ENCODE measurements around the gene FXR2.

The FXR2 gene

GRCh38 chr17:7614425-7615264 is at the start of gene FXR2:
Gene FXR2, minus strand, starts transcription at chr17:7614897. Its CDS starts 365 bp downstream, at chr17:7614532.
- Histone ChIP-seq H3K4me3 (ENCODE audit: low read length) (peak within 1 kb of the TSS; percentile 97), H3K9ac (ENCODE audit: low read length) (peak within 1 kb of the TSS; percentile 98), H3K27me3 (replicated peaks; ENCODE audit: control insufficient read depth, insufficient read depth, low read length) (no peaks in the 10 kb centered on the region), H3K36me3 (ENCODE audit: control insufficient read depth, insufficient read depth, low read length, severe bottlenecking) (peaks cover 14% of the 10 kb centered on the region), H3K9me3 (ENCODE audit: control insufficient read depth, low read length) (no peaks in the 10 kb centered on the region), H3K4me1 (ENCODE audit: control insufficient read depth, insufficient read depth, low read length) (peaks cover 34% of the 10 kb centered on the region)
- peak; percentile 100 for DNase-seq (ENCODE audit: low read depth)

GRCh38 chr17:7656958-7657609 is 42.4 kb upstream of the FXR2 start:
- H3K9me3 ChIP-seq (ENCODE audit: control insufficient read depth, low read length): no peaks in the 10 kb centered on the region
- DNase-seq (ENCODE audit: low read depth): no peak
- no peaks in the 10 kb centered on the region for H3K36me3 ChIP-seq (ENCODE audit: control insufficient read depth, insufficient read depth, low read length, severe bottlenecking)
- peaks cover 22% of the 10 kb centered on the region for H3K27me3 ChIP-seq (replicated peaks; ENCODE audit: control insufficient read depth, insufficient read depth, low read length)
- no peaks in the 10 kb centered on the region for H3K4me1 ChIP-seq (ENCODE audit: control insufficient read depth, insufficient read depth, low read length)
- no peak overlapping the region for H3K4me3 ChIP-seq (ENCODE audit: low read length)
- no peak overlapping the region for H3K9ac ChIP-seq (ENCODE audit: low read length)

GRCh38 chr17:7655541-7655840 is 40.8 kb upstream of the FXR2 start:
- Histone ChIP-seq H3K4me1 (ENCODE audit: control insufficient read depth, insufficient read depth, low read length) (peaks cover 7% of the 10 kb centered on the region), H3K27me3 (replicated peaks; ENCODE audit: control insufficient read depth, insufficient read depth, low read length) (peaks cover 33% of the 10 kb centered on the region), H3K9me3 (ENCODE audit: control insufficient read depth, low read length) (no peaks in the 10 kb centered on the region), H3K36me3 (ENCODE audit: control insufficient read depth, insufficient read depth, low read length, severe bottlenecking) (no peaks in the 10 kb centered on the region), H3K9ac (ENCODE audit: low read length) (no peak overlapping the region), H3K4me3 (ENCODE audit: low read length) (no peak overlapping the region)
- DNase-seq (ENCODE audit: low read depth): no peak

DNA sequence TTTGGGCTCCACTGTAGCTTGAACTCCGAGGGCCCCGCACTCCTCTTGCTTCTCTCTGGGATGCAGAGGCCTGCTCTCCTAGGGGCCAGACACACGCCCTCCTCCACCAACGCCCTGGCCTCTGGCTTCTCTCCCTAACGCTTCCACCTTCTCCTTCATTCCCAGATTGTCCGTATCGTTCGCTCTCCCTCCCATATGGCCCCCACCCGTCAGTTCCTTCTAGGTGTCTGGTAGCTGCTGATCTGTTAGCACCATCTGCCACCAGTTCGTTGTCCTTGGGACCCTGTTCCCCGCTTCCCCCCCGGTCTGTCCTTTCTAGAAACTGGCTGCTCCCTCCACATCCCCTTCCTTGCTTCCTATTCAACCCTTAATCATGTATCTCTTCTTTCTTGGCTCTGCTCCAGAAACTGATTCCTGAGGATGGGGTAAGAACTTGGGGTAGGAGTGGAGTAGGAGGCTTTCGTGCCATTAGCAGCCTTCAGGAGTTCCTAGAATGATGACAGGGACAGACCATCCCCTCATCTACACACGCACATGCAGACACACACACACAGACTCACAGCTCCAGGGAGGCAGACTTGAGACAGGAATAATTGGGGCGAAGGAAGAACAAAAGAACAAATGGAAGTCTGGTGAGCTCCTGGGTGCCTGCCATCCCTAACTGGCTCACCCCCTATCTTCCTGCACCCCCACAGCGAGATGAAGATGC is 40.3 kb upstream of the FXR2 start:
- Histone ChIP-seq H3K27me3 (replicated peaks; ENCODE audit: control insufficient read depth, insufficient read depth, low read length) (peaks cover 38% of the 10 kb centered on the region), H3K9ac (ENCODE audit: low read length) (no peak overlapping the region), H3K4me3 (ENCODE audit: low read length) (no peak overlapping the region), H3K4me1 (ENCODE audit: control insufficient read depth, insufficient read depth, low read length) (peaks cover 7% of the 10 kb centered on the region), H3K9me3 (ENCODE audit: control insufficient read depth, low read length) (no peaks in the 10 kb centered on the region), H3K36me3 (ENCODE audit: control insufficient read depth, insufficient read depth, low read length, severe bottlenecking) (no peaks in the 10 kb centered on the region)
- DNase-seq (ENCODE audit: low read depth): peak; percentile 14

GRCh38 chr17:7652388-7653356 is 38.0 kb upstream of the FXR2 start:
- Histone ChIP-seq H3K9me3 (ENCODE audit: control insufficient read depth, low read length) (no peaks in the 10 kb centered on the region), H3K36me3 (ENCODE audit: control insufficient read depth, insufficient read depth, low read length, severe bottlenecking) (no peaks in the 10 kb centered on the region), H3K4me3 (ENCODE audit: low read length) (no peak overlapping the region), H3K4me1 (ENCODE audit: control insufficient read depth, insufficient read depth, low read length) (peaks cover 7% of the 10 kb centered on the region), H3K9ac (ENCODE audit: low read length) (no peak overlapping the region), H3K27me3 (replicated peaks; ENCODE audit: control insufficient read depth, insufficient read depth, low read length) (peaks cover 51% of the 10 kb centered on the region)
- DNase-seq (ENCODE audit: low read depth): no peak

DNA sequence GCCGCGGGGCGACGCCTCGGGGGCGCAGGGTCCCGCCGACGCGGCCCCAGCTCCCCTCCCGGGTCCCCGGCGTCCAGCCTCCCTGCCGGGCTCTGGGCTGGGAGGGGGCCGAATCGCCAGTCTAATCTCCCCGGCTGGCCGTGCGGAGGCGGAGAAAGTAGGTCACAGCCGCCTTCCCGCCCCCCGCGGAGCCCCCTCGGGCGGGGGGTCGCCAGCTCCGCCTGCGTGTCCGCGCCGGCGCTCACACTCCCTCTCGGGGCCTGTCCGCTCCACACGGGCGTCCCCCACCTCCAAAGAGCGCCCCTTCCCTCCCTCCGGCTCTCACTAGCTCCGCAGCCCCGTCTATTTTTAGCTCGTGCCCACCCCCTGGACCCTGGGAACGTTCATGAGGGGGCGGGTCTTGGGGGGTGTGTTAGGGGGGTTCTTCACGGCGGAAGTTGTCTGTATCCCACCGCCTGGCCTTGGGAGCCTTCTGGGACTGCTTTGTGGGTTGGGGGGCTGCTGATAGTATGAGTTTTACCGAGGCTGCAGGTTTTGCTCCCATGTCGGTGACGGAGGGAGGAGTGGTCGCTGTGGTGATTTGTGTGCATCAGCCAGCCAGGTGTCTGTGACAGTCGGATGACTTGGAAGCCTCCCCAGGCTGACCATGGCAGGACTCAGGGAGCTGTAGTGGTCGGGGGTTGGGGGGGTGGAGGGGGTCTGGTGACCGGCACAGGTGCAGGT is 37.1 kb upstream of the FXR2 start:
- H3K36me3 ChIP-seq (ENCODE audit: control insufficient read depth, insufficient read depth, low read length, severe bottlenecking): no peaks in the 10 kb centered on the region
- H3K4me1 ChIP-seq (ENCODE audit: control insufficient read depth, insufficient read depth, low read length): peaks cover 7% of the 10 kb centered on the region
- peak; percentile 34 for DNase-seq (ENCODE audit: low read depth)
- H3K9ac ChIP-seq (ENCODE audit: low read length): no peak overlapping the region
- H3K9me3 ChIP-seq (ENCODE audit: control insufficient read depth, low read length): no peaks in the 10 kb centered on the region
- no peak overlapping the region for H3K4me3 ChIP-seq (ENCODE audit: low read length)
- H3K27me3 ChIP-seq (replicated peaks; ENCODE audit: control insufficient read depth, insufficient read depth, low read length): peaks cover 57% of the 10 kb centered on the region

GRCh38 chr17:7651097-7651664 is 36.5 kb upstream of the FXR2 start:
- DNase-seq (ENCODE audit: low read depth): no peak
- no peak overlapping the region for H3K9ac ChIP-seq (ENCODE audit: low read length)
- peaks cover 7% of the 10 kb centered on the region for H3K4me1 ChIP-seq (ENCODE audit: control insufficient read depth, insufficient read depth, low read length)
- peak overlapping the region; percentile 47 for H3K4me3 ChIP-seq (ENCODE audit: low read length)
- no peaks in the 10 kb centered on the region for H3K9me3 ChIP-seq (ENCODE audit: control insufficient read depth, low read length)
- peaks cover 64% of the 10 kb centered on the region for H3K27me3 ChIP-seq (replicated peaks; ENCODE audit: control insufficient read depth, insufficient read depth, low read length)
- H3K36me3 ChIP-seq (ENCODE audit: control insufficient read depth, insufficient read depth, low read length, severe bottlenecking): no peaks in the 10 kb centered on the region

- peaks cover 7% of the 10 kb centered on the region for H3K4me1 ChIP-seq (ENCODE audit: control insufficient read depth, insufficient read depth, low read length)
- DNase-seq (ENCODE audit: low read depth): peak; percentile 49
- no peaks in the 10 kb centered on the region for H3K36me3 ChIP-seq (ENCODE audit: control insufficient read depth, insufficient read depth, low read length, severe bottlenecking)
- no peaks in the 10 kb centered on the region for H3K9me3 ChIP-seq (ENCODE audit: control insufficient read depth, low read length)
- H3K9ac ChIP-seq (ENCODE audit: low read length): no peak within 1 kb of the TSS
- peak within 1 kb of the TSS; percentile 47 for H3K4me3 ChIP-seq (ENCODE audit: low read length)
- H3K27me3 ChIP-seq (replicated peaks; ENCODE audit: control insufficient read depth, insufficient read depth, low read length): peaks cover 64% of the 10 kb centered on the region
These were observed 35.9 kb upstream of the FXR2 start, which contains the start of gene ATP1B2 for GRCh38 chr17:7650509-7651096. Gene ATP1B2, plus strand, starts transcription at chr17:7650926. Its CDS starts 593 bp downstream, at chr17:7651519.

GRCh38 chr17:7647018-7647417 is 32.3 kb upstream of the FXR2 start:
- Histone ChIP-seq H3K4me1 (ENCODE audit: control insufficient read depth, insufficient read depth, low read length) (peaks cover 7% of the 10 kb centered on the region), H3K27me3 (replicated peaks; ENCODE audit: control insufficient read depth, insufficient read depth, low read length) (peaks cover 52% of the 10 kb centered on the region), H3K36me3 (ENCODE audit: control insufficient read depth, insufficient read depth, low read length, severe bottlenecking) (no peaks in the 10 kb centered on the region), H3K4me3 (ENCODE audit: low read length) (no peak overlapping the region), H3K9me3 (ENCODE audit: control insufficient read depth, low read length) (no peaks in the 10 kb centered on the region), H3K9ac (ENCODE audit: low read length) (no peak overlapping the region)
- DNase-seq (ENCODE audit: low read depth): no peak

GRCh38 chr17:7646457-7646856 is 31.8 kb upstream of the FXR2 start:
- no peak overlapping the region for H3K9ac ChIP-seq (ENCODE audit: low read length)
- no peaks in the 10 kb centered on the region for H3K9me3 ChIP-seq (ENCODE audit: control insufficient read depth, low read length)
- no peak overlapping the region for H3K4me3 ChIP-seq (ENCODE audit: low read length)
- no peaks in the 10 kb centered on the region for H3K36me3 ChIP-seq (ENCODE audit: control insufficient read depth, insufficient read depth, low read length, severe bottlenecking)
- H3K27me3 ChIP-seq (replicated peaks; ENCODE audit: control insufficient read depth, insufficient read depth, low read length): peaks cover 52% of the 10 kb centered on the region
- no peak for DNase-seq (ENCODE audit: low read depth)
- H3K4me1 ChIP-seq (ENCODE audit: control insufficient read depth, insufficient read depth, low read length): peaks cover 5% of the 10 kb centered on the region
